HG02642 (cell line): Measurements from ENCODE around the gene NAPB.
"Not testable (repeated sequence)": the region's sequence is repeated elsewhere in the genome, so short reads cannot be mapped to it uniquely, and the experiment has no call there.

ENCODE experiments used
- ATAC-seq: cut with Tn5 transposase; IDR thresholded peaks from one replicate; pipeline ENCODE4 v1.9.1; 2021; ENCODE audit warnings: mild to moderate bottlenecking; ENCODE audit not compliant: unreplicated experiment, poor library complexity

Gene NAPB

GRCh38 chr20:23350196-23350903, 70.9 kb downstream of the NAPB start, which contains the start of gene NXT1:
Gene NXT1 (plus strand): TSS chr20:23350791. CDS start chr20:23354042, 3,251 bp downstream.
- ATAC-seq: peak; percentile 87

DNA sequence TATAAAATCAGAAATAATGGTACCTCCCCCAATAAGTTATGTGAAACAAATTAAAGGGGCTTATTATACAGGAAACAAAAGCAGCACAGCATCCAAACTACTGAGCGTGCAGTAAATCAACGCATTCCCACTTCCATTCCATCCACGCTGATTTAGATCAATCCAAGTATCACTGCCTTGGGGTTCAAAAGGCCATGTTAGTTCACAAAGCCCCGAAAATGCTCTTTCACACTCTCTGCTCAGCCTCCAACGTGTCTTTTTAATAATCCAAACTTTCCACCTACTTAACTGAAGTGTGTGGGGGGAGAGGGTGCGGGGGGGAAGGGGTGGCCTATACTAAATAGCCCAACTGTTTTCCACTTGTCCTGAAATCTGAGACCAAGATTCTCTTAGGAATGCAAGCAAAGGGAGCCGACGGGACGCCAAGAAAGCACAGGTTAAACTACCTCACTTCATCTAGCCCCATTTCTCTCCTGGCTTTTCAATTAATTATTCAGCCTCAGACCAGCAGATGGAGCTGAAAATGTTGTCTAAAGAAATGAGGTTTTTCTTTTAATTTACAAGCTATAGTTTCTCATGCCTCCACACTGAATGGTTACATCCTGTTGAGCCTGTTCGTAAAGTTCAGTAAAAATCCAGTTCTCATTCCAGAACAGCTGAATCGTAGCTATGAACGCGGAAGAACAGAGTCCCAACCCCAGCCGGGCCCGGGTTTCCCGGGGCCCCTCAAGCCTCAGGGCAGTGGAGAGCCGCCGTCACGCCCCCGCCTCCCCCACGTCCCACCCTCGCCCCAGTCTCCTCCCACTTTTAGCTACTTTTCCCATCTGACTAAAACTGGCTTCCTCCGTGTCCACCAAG, 71.7 kb downstream of the NAPB start:
- peak; percentile 34 for ATAC-seq

DNA sequence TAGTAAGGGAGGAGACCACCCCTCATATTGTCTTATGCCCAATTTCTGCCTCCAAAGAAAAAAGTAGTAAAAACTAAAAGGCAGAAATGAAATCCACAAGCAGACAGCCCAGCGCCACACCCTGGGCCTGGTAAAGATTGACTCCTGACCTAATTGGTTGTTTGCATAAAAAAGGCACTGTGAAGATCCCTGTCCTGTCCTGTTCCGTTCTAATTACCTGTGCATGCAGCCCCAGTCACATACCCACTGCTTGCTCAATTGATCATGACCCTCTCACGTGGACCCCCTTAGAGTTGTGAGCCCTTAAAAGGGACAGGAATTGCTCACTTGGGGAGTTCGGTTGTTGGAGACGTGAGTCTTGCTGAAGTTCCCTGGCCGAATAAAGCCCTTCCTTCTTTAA, 72.8 kb downstream of the NAPB start:
- ATAC-seq: not testable (repeated sequence)

DNA sequence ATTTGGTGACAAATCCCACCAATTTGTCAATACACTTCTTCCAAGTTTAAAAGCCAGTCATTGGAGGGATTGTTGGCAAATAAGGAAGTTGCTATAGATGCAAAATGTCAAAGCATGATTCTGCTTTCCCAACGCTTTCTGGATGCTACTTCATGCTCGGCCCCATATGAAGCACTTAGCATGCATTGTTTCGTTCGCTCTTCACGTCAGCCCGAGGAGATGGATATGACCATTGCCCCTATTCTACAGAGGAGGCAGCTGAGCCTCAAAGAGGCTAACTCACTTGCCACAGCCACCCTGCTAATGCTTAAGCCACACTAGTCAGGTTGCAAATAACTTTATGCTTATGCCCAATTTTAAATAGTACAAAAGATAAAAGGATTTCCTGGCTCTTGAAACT, 73.5 kb downstream of the NAPB start:
- no peak for ATAC-seq

- ATAC-seq: no peak
Observed at GRCh38 chr20:23346002-23346401, 75.3 kb downstream of the NAPB start.

DNA sequence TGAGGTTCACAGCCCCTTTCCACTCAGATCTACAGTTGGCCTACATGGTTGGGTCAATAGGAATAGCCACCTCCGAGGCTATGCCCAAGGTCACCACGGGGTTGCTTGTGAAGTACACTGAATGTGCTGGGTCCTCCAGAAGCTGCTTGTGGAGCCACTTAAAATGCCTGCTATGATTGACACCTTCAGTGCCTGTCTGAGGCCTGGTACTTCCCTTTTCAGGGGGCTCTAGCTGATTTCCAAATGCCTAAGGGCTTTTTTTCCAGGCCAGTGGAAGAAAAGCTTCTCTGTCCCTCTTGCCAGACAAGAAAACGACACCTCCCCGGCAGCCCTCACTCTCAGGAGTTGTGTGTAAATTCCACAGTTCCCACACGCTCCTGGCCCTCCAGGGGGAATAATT, 77.0 kb downstream of the NAPB start:
- ATAC-seq: no peak

DNA sequence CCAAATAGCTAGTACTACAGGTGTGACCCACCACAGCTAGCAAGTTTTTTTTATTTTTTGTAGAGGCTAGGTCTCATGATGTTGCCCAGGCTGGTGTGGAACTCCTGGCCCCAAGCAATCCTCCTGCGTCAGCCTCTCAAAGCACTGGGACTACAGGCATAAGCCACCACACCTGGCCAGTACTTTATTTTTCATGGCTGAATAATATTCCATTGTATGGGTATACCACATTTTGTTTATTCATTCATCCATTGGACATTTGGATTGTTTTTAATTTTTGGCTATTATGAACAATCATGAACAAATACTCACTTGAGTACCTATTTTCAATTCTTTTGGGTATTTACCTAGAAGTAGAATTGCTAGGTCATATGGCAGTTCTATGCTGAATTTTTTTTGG, 77.7 kb downstream of the NAPB start:
- ATAC-seq: no peak

- ATAC-seq: peak; percentile 54
Observed at GRCh38 chr20:23341073-23341472, 80.2 kb downstream of the NAPB start.

DNA sequence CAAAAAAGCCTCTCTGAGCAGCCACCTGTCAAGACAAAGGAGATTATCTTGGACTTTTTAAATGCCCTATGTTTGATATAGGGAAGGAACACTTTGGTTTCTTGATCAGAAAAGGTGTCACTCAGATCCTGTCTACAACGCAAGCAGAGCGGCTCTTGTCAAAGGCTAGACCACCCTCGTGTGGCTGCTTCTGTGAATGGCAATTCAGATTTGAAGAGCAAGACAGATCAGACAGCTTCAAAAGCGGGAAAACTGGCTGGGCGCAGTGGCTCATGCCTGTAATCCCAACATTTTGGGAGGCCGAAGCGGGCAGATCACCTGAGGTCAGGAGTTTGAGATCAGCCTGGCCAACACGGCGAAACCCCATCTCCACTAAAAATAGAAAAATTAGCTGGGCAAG, 80.8 kb downstream of the NAPB start:
- no peak for ATAC-seq

DNA sequence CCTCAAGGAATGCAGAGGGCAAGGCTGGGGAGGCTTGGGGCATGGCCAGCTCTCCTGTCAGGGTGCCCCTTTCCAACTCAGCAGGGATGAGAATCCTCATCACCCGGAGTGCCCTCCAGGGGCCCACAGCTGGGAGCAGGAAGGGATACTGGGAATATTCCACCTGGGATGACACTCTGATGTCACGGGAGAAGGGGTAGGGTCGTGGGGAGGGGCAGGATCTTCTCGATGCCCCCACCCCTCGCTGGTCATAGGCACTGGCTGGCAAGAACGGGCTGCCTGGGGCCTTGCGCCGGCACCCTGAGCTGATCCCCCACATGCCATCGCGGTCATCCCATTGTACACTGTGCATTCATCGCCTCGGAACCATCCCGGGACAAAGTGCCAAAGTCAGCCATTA, 81.3 kb downstream of the NAPB start:
- ATAC-seq: no peak

- ATAC-seq: no peak
Observed at GRCh38 chr20:23337312-23337711, 84.0 kb downstream of the NAPB start.

- ATAC-seq: no peak
Observed at GRCh38 chr20:23336476-23336875, 84.8 kb downstream of the NAPB start.

DNA sequence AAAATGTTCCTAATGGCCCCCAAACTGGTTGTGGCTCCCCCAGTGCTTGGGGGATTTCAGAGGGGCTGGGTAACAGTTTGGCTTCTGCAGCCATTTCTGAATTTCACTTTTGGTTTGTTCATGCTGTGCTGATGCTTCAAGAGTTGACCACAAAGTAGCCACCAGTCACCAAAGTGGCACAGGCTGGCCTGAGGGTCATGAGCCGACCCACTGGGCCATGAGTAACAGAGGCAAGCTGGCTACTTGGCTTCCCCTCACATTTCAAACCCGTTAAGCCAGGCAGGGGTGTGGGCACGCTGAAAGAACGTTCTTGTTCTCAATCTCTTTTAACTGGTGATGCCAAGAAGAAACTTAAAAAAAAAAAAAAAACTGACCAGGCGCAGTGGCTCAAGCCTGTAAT, 85.8 kb downstream of the NAPB start:
- ATAC-seq: no peak

DNA sequence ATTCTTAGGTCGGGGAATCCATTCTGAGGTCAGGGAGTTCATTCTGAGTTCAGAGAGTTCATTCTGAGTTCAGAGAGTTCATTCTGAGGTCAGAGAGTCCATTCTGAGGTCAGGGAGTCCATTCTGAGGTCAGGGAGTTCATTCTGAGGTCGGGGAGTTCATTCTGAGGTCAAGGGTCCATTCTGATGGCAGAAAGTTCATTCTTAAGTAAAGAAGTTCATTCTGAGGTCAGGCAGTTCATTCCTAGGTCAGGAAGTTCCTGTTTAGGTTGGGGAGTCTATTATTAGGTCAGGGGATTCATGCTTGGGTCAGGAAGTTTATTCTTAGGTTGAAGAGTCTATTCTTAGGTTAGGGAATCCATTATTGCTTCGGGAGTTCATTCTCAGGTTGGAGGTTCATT, 87.2 kb downstream of the NAPB start:
- ATAC-seq: no peak

DNA sequence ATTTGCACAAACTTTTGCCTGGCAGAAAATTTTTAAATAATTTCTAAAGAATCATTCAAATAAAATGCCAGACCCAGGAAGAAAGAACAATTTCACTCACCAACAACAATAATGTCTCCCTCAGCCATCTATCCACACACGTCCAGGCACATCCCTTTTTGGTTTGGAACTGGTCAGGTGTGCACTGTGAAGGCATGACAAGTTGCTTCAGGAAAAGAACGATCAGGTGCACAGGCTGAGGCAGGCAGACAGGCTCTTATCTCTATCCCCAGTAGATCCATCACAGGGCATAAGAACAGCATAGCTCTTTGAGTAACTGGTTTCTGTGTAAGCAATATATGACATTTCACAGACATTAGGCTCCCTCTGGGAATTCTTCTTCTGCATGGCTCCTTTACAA, 88.8 kb downstream of the NAPB start:
- no peak for ATAC-seq

DNA sequence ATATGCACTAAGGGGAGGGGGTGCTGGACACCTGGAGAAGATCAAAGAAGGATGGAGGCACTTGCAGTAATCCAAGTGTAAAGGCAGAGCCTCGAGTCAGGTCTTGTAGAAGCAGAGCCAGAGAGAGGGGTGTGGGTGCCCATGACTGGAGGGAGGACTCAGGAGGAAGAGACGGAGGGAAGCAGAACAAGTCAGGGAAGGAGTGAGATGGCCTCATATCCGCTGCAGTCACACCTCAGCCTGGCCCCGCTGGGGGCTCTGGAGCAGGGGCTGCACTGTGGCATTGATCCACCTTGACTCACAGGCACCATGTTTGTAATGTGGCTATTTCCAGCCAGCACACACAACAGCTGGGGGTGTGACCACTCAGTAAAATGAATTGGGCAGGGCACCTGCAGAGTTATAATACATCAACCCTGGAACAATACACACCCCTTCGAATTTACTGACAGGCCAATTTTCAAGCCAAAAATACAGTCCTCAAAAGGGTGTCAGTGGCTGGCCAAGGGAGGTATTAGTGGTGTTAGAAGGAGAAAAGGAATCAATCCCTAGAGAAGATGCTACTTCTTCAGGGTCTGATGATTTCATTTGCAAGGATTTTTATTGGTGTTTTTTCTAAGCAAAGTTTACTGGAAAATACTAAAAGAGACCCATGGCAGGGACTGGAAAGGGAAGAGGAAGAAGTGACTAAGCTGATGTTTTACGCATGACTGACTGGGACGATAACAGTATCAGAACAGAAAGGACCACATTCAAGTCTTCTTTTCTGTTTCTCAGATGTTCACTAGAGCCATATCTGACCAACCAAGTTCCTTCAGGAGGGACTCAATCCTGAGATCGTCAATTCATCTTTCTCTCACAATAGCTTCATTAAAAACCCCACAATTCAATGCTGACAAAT, 89.6 kb downstream of the NAPB start:
- ATAC-seq: no peak

DNA sequence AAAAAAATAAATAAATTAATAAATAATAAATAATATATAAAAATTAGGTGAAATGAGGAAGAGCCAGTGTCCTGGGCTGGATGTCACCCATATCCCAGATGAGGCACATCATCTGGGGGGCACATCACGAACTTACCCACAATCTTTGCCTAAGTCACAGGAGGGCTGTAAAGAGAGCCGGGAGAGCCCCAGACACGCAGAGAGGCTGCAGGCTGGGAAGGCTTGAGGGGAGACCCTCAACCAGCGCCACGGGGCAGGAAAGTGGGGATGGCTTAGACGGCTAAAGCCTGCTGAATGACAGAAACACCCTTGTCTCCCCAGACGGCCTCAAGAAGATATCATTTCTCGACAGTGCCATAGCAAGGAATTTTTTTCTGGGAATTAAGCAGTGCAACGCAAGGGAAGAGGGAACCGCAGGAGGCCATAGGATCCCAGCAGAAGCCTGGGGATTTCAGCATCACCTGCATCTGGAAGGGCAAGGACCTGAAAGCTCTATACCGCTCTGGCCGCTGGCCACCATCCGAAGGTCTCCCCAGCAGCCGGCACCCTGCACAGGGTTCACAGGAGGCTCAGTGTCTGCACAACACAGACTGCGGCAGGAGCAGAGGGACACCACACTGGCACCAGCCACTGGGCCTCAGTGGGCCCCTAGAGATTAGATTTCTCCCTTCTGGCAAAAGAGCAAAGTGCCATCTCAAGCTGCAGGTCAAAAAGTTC, 93.5 kb downstream of the NAPB start:
- no peak for ATAC-seq

DNA sequence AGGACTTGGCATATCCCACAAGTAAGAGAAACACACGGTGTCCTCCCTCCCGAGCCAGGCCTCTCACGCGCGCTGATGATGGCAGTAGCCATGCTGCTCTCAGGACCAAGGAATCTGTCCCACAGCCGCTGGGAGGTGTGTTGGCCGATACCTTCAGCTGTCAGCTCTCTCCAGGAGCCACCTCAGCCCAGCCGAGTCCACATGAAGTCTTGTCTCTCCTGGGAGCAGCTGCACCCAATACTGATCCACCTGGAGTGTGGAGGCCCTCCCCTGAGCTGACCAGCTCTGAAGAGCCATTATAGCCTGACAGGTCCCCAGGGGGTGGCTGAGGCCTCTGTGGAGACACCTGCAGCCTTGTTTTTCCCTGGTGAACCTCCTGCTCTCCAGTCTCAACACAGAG, 94.5 kb downstream of the NAPB start:
- ATAC-seq: no peak

DNA sequence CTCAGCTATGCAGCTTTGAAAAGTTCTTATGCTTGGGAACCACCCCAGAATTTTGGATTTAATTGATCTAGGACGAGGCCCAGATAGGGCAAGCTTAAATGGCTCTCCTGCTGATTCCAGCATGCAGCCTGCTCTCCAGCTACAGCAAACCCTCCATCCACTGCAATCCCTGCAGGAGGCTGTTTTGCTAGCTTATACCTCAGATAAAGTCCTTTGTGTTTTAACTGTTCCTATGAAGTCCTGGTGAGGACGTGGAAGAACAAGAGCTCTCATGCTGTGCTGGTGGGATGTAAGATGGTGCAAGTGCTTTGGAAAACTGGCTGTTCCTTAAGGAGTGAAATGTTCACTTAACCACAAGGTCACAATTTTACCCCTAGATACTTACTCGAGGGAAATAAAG, 96.2 kb downstream of the NAPB start:
- no peak for ATAC-seq
